ENCODE results near the gene SERPINA4.
"Not testable (repeated sequence)": the region's sequence is repeated elsewhere in the genome, so short reads cannot be mapped to it uniquely, and the experiment has no call there.

The SERPINA4 gene

DNA sequence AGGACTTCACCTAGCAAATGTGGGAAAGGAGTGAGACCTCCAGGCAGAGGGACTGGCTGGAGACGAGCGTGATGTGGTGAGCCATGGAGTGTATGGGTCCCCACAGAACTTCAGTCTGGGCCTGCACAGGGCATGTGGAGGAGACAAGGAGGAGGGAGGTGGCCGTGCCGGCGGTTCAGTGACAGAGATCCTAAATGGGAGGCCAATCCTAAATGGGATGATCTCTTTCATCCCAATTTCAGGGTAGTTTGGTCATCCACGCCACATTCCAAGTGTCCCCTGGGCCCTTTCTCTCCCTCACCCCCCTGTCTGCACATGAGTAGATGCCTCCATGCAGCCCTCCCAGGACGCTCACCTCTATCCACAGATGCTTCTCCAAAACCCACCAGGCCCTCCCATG lies 33.2 kb downstream of the SERPINA4 start:
- no peak for DNase-seq

DNA sequence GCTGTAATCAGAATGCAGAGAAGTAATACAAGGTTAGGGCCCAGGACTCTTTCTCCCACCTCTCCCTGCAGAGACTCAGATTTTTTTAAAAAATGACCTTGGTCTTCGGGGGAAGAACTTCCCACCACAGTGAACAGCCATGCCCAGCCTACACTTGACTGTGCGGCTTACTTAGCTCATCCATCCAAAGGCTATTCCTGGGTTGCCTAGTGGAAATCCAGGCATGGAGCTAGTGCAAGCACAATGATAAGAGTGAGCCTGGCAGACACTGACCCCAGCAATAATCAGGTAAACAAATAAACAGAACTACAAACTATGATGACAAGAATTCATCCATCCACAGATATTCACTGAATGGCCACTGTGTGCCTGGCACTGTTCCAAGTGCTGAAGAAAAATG lies 34.7 kb downstream of the SERPINA4 start:
- no peak for DNase-seq

DNA sequence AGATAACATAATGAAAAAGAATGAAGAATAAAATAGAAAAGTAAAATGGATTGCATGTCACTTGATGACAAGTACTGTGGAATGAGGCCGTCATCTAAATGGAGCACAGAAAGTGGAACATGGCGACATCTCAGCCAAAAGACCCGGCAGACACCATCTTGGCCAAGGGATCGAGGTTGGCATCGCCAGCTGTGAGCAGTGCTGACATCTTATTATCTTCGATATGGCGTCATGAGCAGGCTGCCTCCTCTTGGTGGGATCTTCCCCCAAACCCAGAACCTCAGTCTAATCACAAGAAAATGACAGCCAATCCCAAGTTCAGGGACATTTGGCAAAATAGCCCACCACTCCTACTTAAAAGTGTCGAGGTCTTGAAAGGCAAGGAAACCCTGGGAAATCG lies 35.1 kb downstream of the SERPINA4 start:
- no peak for DNase-seq

DNA sequence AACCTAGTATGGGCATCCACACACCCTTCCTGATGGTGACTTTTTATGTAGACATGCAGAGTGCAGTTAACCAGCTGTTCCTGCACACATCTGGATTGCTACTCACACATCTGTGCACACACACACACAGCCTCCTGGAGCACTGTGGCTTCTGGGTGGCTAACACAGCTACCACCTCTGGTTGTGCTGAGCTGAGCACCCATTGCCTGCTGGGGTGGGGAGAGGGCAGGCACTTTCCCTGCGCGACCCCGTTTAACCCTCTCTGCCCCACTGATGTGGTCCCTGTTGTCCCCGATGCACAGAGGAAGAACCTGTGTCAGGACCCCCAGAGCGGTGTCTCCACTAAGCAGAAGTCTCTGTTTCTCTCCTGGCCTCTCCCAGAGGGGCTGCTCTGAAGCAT lies 36.5 kb downstream of the SERPINA4 start:
- no peak for DNase-seq

DNA sequence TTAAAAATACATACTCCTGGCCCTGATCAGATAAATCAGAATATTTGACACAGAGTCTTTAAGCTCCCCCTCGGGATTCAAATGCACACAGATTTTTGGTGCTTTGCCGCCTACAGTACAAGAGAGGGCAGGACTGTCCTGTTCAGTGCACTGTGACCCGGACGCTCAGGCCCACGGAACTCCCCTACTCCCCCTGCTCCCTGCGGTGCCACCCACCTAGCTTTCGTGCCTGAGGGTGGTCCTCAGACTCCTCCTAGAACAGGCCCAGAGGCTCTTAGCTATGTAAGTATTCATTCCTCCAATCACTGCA lies 37.2 kb downstream of the SERPINA4 start:
- no peak for DNase-seq

DNA sequence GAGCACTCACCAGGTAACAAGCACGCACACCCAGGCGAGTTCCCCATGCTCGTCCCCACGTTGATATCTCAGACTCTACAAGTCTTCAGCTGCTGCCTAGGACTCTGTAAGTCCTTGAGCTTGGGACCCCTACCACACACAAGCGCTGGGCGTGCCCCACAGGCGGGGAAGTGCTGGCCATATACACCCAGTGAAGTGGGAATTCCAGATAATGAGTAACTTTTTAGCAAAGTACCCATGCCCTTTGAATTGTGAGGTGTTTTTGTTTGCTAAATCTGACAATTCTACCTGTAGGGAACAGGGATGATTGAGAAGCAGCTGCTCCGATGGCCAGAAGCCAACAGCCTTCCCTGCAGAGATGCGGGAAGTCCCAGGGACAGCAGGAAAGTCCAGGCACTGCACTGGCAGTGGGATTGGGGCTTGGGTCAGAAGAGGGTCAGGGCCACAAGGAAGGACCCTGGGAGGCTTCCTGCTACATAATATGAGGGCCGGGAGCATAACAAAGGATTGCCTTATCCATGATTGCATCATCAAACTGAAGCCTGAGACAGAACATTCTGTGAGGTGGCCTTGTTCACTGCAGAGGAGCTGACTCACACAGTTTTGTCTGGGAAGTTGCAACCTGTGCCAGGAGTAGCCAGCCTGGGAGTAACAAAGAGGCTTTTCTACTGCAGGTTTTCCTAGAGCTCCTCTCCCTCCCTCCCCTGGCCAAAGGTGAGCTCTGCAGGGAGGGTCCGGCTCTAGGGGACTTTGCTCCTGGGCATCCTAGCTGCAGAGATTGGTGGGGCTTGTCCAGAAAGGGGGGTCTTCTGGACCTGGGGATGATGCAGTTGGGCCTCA lies 37.8 kb downstream of the SERPINA4 start:
- DNase-seq, result no peak

DNA sequence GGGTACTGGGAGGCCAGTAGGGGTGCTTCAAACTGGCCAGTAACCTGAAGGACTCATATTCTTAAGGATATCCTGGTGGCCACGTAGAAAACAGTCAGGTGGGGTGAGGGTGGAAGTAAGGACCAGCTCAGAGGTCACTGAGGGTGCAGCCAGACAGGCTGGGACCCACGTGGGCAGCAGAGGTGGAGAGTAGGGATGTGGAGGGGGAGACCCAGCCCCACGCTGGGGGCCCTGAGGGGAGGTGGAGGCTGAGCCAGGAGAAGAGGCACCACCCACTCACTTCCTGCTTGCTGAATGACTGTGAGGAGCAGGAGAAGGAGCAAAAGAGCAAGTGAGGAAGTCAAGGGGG lies 38.4 kb downstream of the SERPINA4 start:
- DNase-seq, result no peak

DNA sequence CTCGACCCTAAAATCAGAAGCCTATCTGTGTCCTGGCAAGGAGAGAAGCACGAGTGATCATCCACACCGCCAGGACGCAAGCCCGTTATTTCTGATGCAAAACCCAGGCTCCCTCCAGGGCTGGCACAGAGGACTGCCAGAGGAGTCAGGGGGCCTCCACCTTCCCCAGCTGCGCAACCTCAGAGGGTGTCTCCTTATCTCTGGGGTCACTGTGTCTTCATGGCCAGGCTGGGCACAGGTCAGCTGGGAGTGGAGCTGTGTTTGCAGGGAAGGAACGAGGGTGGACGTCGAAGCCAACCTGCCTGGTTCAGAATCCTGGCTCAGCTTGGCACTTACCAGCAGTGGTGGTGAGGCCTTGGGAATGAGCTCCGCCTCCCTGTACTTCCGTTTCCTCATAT lies 38.9 kb downstream of the SERPINA4 start:
- no peak for DNase-seq

DNA sequence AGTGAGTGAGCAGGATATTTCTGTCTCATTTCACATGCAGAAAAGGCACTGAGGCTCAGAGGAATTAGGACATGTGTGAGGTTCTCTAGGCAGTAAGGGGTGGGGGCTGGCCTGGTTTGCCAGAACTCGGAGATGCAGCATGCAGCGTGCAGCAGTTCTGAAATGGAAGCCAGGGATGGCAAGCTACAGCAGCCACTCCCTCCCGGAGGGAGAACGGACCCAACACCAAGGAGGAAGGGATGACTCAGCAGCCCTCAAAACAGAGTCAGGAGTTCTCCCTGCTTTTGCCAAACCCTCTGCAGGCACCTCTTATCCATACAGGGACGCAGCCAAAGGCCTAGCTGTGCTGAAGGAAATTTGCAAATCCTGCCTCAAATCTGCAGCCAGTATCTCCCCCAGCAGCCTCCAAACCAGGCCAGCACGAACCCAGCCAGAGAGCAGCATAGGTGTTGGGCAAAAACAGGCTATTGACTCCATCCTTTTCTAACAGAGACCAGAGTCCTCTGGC lies 40.7 kb downstream of the SERPINA4 start:
- DNase-seq, result no peak

DNA sequence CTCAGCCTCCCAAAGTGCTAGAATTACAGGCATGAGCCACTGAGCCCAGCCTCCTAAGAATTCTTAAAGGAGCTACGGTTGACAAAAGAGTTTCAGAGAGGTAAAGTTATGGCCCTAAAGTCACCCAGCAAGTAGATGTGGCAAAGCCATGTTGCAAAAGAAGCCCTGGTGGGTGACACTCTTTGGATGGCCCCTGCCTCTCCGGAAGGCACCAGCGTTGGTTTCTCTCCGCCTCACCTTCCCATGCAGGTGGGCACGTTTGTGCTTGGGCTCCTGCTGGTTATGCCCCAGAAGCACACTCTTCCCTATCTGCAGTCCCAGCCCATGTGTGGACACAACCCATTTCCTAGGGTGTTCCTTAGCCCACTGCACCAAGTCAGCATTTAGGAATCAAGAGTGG lies 41.5 kb downstream of the SERPINA4 start:
- no peak for DNase-seq

DNA sequence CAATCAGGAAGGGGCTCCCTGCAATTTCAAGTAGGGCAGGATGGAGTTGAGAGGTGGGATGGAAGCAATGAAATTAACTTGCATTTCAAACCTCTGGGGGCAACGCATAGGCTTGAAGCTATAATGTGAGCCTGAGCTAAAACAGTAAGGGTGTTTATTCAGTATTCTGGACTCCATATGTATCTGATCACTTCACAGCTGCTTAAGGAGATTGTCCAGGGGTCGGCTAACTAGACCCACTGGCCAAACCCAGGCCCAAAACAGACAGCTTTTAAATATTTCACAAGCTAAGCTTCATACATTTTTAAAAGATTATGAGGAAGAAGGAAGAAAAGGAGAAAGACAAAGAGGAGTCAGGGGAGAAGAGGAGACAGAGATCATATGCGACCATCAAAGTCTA lies 44.1 kb downstream of the SERPINA4 start:
- DNase-seq, result no peak

DNA sequence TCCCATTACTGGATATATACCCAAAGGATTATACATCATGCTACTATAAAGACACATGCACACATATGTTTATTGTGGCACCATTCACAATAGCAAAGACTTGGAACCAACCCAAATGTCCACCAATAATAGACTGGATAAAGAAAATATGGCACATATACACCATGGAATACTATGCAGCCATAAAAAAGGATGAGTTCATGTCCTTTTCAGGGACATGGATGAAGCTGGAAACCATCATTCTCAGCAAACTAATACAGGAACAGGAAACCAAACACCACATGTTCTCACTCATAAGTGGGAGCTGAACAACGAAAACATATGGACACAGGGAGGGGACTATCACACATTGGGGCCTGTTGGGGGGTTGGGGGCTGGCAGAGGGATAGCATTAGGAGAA lies 47.7 kb downstream of the SERPINA4 start:
- DNase-seq, result not testable (repeated sequence)

DNA sequence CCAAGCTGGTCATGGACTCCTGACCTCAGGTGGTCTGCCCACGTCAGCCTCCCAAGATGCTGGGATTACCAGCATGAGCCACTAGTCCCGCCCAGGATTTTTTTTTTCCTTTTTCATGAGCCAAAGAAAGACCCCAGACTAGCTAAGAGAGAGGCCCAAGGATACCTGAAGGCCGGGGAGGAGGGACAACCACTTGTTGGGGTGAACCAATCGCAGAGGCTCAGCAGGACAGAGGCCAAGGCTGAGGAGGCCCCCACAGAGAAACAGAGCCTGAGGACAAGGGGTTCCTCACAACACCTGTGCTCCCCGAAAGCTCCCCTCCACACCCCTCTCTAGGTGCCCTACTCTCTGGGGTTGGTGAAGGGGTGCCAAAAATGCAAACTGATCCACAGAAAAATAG lies 49.9 kb downstream of the SERPINA4 start:
- DNase-seq, result no peak

DNA sequence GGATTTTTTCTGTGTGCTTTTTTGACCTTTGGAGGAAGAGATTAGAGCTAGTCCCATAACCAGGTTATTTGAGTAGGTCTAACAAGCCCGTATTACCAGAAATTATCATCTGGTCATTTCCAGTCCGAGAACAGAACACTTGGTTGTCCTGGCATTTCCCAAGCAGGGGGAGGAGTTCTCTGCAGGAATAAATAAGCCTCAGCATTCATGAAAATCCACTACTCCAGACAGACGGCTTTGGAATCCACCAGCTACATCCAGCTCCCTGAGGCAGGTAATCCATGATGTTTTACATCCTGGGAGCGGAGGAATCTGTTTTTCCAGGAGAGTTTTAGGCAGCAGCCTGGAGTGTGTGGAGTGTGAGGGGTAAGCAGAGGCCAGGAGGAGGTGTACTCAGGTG lies 50.9 kb downstream of the SERPINA4 start, which contains the start of gene SERPINA3:
Gene SERPINA3 (plus strand): TSS at position 218 of the 400 bp plus-strand sequence. CDS start 2,051 bp downstream, outside the sequence.
- DNase-seq, result no peak

DNA sequence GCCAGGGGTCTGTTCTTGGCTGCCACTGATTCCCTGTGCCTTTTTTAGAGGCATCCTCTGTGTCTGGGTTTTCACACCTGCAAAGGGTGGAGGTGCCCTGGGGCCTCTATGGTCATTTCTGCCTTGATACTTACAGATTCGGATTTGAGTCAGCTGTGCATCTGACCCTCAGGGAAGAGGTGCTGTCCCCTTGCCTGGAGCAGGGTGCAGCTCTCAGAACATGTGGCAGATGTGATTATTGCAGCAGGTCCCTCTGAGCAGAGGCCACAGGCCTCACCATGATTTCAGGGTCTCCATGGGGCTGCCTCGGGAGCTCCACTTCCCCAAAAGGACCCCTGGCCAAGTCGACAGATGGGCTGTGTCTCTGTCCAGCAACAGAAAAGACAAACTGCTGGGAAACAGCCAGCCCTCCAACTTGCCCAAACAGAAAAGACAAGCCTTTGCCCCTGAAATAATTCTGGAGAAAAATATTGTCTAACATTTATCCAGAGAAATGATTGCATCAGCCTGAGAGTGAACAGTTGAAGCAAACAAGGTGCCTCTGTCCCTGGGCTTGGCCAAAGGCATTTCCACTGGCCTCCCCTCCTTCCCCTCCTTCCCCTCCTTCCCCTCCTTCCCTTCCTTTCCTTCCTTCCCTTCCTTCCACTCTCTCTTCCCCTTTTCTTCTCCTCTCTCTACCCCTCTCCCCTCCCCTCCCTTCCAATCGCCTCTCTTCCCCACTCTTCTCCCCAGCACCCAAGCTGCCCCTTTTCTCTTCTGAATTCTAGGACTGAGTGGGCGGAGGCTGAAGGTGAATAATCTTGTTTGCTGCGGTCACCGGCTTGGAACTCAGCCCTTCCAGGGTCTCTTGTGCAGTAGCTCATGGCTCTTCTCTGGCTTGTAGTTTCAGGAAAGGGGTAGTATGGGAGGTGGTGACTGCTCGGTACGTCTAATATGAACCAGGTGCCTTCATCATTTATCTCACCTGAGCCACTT lies 51.6 kb downstream of the SERPINA4 start:
- DNase-seq, result no peak

DNA sequence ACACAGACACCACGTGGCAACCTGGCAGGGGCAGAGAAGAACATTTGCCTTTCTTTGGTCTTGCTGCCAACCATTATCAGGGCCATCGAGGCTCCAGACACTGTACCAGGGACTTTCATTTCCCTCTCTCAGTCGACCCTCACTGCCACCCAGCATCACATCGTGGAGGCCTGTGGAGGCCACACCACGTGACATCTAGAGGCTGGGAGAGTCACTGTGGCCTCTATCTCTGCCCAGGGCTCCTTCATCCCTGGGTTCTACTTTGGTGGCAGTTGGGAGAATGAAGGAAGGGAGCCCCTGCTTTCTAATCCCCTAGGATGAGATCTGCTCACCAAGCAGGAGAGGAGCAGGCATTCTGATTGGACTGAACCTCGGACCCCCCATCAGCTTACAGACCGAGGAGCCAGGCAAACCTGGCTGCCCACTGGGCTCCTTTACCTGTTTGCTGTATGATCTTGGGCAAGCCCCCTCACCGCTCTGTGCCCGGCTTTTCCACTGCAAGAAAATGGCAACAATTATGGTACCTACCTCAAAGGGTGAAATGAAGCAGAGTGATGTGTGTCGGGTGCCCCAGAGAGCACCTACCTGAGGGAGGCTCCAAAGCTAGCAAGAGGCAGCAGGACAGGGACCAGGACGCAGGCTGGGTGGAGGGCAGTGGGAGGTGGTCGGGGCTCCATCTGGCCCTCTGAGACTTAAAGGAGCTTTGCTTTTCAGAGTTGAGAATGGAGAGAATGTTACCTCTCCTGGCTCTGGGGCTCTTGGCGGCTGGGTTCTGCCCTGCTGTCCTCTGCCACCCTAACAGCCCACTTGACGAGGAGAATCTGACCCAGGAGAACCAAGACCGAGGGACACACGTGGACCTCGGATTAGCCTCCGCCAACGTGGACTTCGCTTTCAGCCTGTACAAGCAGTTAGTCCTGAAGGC lies 52.7 kb downstream of the SERPINA4 start:
- DNase-seq, result no peak

DNA sequence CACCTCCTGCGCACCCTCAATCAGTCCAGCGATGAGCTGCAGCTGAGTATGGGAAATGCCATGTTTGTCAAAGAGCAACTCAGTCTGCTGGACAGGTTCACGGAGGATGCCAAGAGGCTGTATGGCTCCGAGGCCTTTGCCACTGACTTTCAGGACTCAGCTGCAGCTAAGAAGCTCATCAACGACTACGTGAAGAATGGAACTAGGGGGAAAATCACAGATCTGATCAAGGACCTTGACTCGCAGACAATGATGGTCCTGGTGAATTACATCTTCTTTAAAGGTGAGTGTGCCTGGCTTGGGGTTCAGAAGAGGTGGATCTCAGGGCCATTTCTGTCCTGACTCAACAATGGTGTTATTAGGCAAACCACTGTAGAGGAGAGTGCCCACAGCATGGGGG lies 53.6 kb downstream of the SERPINA4 start:
- DNase-seq, result no peak

DNA sequence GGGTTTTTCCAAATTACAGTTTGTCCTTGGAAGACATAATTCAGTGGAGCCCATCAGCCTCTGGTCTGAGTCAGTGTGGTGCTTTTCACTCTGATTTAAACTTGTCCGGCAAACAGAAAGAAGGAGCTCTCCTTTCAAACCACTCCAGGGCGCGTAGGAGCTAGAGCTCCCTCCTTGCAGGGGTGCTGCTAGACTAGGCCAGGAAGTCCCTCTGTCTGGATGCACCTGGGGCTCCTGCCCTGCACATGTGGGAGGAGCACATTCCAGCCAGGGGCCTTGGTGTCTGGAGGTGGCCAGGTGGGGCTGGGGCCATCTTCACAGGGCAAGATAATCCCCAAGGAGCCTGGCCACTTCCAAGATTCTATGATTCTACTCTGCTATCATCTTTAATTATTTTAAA lies 54.0 kb downstream of the SERPINA4 start:
- DNase-seq, result no peak

DNA sequence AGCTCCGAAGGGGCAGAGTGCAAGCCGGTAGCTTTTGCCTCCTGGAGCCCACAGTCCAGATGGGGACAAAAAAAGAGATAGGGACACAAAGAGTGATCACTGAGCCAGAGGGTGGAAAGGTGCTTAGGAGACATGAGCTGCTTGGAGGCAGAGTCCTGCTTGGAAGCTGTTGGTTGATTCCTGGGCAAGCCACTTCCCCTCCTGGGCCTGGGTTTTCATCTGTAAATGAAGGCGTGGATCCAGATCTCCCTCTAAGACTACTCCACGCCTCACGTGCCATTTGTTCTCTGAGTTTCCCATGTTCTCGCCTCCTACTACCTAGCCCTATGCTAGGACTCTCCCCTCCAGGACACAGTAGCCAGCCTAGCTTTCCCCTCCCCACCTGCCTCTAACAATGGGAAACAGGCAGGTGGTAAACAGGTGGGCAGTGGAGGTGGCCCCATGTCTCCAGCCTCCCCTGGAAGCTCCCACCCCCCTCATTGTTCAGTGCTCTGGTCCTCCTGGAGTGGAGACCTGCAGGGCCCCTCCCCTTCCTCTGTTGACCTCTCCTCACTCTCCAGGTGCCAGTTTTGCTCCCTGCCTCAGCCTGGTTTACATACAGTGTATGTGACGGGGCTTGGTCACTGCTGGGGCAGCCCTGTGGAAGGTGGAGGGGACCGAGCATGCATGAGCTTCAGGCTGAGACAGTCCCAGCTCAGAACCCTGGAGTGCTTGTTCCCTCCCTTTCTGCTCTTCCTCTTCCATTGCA lies 54.8 kb downstream of the SERPINA4 start:
- DNase-seq, result no peak

DNA sequence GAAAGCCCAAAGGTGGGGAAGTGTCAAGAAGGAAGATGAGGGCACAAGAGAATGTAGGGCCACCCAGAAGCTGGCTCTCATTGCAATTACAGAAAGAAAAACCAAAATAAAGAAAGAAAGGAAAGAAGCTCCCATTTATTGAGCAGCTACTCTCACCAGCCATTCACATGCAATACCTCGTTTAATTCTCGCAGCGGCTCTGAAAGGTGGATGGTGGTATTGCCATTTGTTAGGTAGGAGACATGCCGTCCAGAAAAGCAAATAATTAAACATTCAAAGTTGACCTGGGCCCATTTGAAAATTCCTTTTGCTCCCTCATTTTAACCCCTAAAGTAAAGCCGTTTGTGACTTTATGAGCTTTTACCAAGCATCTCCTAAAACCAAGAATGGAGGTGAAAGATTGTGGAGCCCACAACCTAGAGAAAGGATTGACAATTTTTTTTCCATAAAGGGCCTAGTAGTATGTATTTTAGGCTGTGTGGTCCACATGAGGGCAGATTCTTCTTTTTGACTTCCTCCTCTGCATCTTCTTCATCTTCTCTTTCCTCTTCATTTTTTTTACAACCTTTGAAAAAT lies 56.2 kb downstream of the SERPINA4 start:
- DNase-seq, result no peak

DNA sequence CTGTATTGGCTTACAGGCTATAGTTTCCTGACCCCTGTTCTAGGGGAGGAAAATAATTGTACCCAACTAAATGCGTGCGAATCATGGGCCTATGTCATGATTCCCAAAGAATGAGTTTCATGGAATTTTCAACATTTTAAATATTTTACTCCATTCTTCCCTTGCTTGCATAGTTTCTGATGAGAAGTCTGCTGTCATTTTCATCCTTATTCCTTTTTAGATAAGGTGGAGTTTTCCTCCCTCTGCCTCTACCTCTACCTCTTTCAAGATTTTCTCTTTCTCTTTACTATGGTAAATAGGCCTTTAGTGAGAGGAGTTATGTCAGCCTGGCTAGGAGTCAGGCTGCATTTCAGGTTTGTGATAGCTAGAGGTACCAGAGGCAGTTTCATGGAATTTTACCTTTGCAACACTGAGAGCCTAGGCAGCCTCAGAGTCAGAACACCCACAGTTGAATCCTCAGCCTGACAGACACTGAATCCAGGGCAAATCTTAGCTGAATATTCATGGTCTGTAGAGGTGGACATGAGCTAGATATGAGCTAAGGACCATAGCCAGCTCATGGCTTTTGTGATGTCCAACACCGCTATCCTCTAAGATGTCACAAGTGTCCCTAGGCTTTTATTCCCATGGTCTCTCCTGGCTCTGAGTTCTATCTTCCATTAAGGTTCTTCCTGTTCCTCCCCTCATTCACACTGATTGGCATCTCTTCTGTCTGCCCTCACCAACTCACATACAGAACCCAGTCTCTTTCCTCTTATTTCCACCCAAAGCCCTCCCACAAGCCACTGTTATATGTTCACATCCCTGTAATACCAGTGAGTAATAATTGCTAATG lies 57.0 kb downstream of the SERPINA4 start:
- DNase-seq, result no peak
